Measurements from ENCODE around the gene CIROP. TPM values are rescaled to one million over a fixed set of nuclear protein-coding genes. Genes with fewer than 3 reads are reported as not detected.

Gene CIROP
- 0.11 and 0.25 TPM in 2 replicates for total RNA-seq

DNA sequence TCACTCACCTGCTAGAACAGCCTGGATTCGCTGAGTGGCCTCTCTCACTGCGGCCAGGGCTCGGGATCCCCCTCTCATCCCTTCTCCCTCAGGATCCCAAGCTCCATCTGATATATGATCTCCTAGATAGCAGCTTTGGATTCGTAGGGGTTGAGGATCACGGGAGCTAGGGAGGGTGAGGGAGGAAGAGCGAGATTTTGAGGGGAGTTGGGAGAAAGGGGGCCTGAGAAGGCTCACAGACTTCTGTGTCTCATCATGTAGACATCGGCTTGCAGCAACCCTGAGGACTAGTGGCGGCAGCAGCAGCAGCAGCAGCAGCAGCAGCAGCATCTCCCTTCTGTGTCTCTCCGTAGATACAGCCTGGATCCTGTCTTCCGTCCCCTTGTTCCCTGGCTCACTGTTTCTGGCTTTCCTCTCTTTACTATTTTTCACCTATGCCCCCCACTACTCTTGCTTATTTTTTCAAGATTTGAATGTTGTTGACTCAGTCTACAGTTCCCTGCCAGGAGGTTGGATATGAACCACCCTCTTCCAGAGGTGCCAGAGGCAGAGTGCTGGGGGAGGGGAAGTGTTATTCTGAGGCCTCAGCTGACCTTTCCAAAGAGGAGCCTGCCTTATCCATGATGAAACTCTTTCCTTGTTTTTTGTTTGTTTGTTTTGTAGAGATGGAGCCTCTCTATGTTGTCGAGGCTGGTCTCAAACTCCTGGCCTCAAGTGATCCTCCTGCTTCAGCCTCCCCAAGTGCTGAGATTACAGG is at the start of gene CIROP:
Gene CIROP, minus strand, starts transcription at position 399 of the 757 bp plus-strand sequence. Its CDS starts 69 bp downstream, at position 330.

DNA sequence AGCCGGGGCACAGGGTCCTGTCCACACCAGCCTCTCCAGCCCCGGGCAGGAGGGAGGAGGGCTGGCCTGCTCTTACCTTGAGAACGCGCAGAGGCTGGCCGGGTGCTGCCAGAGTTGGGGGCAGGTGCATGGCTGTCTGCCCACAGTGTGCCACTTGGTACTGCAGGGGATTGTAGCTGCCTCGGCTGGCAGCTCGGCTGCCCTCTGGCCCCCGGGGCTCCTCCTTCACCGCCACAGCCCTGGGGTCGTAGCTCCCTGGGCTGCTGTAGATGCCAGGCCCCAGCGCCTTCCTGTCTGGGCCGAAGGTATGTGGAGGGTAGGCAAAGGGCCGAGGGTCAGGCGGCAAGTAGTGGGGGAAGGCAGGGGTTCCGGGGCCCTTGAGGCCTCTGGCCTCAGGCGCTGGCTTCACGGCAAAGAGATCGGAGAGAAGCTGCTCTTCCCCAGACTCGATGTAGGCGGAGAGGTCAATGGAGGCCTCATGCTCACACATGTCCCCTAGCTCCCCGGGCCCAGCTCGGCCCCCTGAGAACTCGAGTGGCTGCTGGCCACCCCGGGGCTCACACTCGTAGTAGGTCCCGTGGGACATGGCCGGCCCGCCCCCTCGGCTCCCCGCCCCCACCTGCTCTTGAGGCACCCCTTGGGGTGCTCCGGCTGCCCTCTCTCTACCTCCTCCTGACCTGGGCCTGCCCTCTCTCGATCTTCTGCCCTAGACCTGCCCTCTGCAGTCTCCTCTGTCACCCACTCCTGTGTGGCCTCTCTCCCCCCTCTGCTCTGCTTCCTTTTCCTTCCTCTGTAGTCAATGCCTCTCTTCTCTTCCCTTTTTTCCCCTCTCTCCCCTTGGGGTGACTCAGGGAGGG is 13.9 kb upstream of the CIROP start, which contains the start of gene CEBPE:
Gene CEBPE, minus strand, starts transcription at position 750 of the 857 bp plus-strand sequence. Its CDS starts 164 bp downstream, at position 586.

GRCh38 chr14:23095196-23096108 is 9.3 kb downstream of the CIROP start, which contains the start of gene C14orf119:
Gene C14orf119, plus strand, starts transcription at chr14:23095505. Its CDS starts 2,154 bp downstream, at chr14:23097659.

GRCh38 chr14:23094666-23095195 is 10.1 kb downstream of the CIROP start, which contains the start of gene ACIN1:
Gene ACIN1, minus strand, starts transcription at chr14:23095136. Its CDS starts 24 bp downstream, at chr14:23095112.

DNA sequence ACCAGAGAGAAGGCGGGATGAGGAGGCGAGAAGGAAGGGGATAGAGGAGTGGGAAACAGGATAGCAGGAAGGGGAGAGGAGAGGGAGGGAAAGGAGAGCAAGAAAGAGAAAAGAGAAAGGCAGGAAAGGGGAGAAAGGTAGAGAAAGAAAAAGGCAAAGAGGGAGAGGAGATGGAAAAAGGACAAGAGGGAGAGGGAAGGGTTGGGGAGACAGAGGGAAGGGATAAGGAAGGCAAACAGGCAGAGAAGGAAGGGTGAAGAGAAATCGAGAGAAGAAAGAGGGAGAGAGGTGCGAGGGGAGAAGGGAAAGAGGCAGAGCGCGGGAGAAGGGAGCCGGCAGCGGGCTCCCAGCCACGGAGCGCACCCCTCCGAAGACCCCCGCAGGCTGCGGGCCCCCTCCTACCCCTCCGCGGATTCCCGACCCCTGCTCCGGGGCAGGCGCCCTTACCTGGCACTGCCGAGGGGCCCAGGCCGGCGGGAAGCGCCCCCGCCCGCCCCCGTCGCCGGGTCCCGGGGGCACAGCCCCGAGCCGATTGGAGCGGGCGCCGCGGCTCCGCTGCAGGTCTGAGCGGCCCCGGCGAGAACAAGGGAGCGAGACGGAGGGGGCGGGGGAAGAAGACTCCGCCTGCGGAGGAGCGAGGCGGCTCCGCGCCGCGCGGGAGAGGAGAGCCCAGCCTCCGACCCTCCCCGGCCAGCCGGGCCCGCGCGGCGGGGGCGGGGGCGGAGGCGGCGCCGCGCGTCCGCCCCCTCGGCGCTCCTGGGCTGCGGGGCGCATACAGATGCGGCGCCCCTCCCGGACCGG is 47.6 kb downstream of the CIROP start, which contains the start of gene CDH24:
Gene CDH24, minus strand, starts transcription at position 565 of the 801 bp plus-strand sequence. CDS start 1,787 bp downstream, outside the sequence.

Other genes starting within 250 kb of the CIROP start
- gene LRP10, start 233.2 kb downstream of the CIROP start, total RNA-seq, result 48.4 and 69.1 TPM in 2 replicates
- gene REM2, start 221.8 kb downstream of the CIROP start, total RNA-seq, result 0.12 and 0.22 TPM in 2 replicates
- 70.1 and 82.8 TPM in 2 replicates for gene RBM23, start 185.8 kb downstream of the CIROP start, total RNA-seq
- 73.1 and 88.4 TPM in 2 replicates for gene PRMT5, start 175.6 kb downstream of the CIROP start, total RNA-seq
- 33.9 and 47.9 TPM in 2 replicates for gene HAUS4, start 147.9 kb downstream of the CIROP start, total RNA-seq
- gene AJUBA, start 122.4 kb downstream of the CIROP start, total RNA-seq, result 30.9 and 65.7 TPM in 2 replicates
- gene C14orf93, start 94.8 kb downstream of the CIROP start, total RNA-seq, result 8.0 and 10.0 TPM in 2 replicates
- gene PSMB5, start 70.1 kb downstream of the CIROP start, total RNA-seq, result 189 and 247 TPM in 2 replicates
- gene PSMB11, start 62.8 kb downstream of the CIROP start, total RNA-seq, result not detected in 2 replicates
- 6.1 and 12.2 TPM in 2 replicates for gene CDH24, start 47.5 kb downstream of the CIROP start, total RNA-seq
- 64.9 and 97.8 TPM in 2 replicates for gene ACIN1, start 9.9 kb downstream of the CIROP start, total RNA-seq
- 40.9 and 50.7 TPM in 2 replicates for gene C14orf119, start 9.5 kb downstream of the CIROP start, total RNA-seq
- not detected in 2 replicates for gene CEBPE, start 14.3 kb upstream of the CIROP start, total RNA-seq
- 21.5 and 26.0 TPM in 2 replicates for gene SLC7A8, start 78.7 kb upstream of the CIROP start, total RNA-seq
- not detected in 2 replicates for gene RNF212B, start 132.9 kb upstream of the CIROP start, total RNA-seq
- gene HOMEZ, start 181.1 kb upstream of the CIROP start, total RNA-seq, result 3.0 and 6.5 TPM in 2 replicates
- gene PPP1R3E, start 197.9 kb upstream of the CIROP start, total RNA-seq, result 2.9 and 4.2 TPM in 2 replicates
- 19.7 and 27.3 TPM in 2 replicates for gene BCL2L2, start 201.8 kb upstream of the CIROP start, total RNA-seq
- 105 and 119 TPM in 2 replicates for gene PABPN1, start 216.5 kb upstream of the CIROP start, total RNA-seq
- 8.1 and 36.4 TPM in 2 replicates for gene SLC22A17, start 247.9 kb upstream of the CIROP start, total RNA-seq